HepG2 (cell line): ENCODE results near the gene SEC14L5. TPM values are rescaled to one million over a fixed set of nuclear protein-coding genes. Genes with fewer than 3 reads are reported as not detected.
A peak's percentile ranks its signal among the peaks of the same experiment; 100 is the strongest.

ENCODE experiments used
- ATAC-seq: fragments of 200-7000 bp; cut with Tn5 transposase; 3 replicates; pipeline ENCODE4 v1.9.1; 2020; ENCODE audit warnings: mild to moderate bottlenecking, moderate library complexity
- BruUV-seq: library from RNA; stranded (reverse); fragments of 400-500 nt; replicated peaks from 2 replicates; lab custom pipeline; 2021; lab: Mats Ljungman, UMichigan
- CTCF ChIA-PET: fragments of 300-600 bp; formaldehyde crosslinking; extraction: SDS; loops from one replicate; lab custom pipeline; 2021; ENCODE audit warnings: low total read pairs, inconsistent platforms, low intra/inter-chr PET ratio; lab: Yijun Ruan, JAX
- POLR2A ChIA-PET: fragments of 350-600 bp; sonication (Branson Sonifier 250); formaldehyde crosslinking; loops from one replicate; lab custom pipeline; 2020; ENCODE audit warnings: antibody characterized with exemption, inconsistent platforms; lab: Yijun Ruan, JAX
- DNase-seq: peaks from one replicate; pipeline ENCODE4 v3.0.0-alpha.2; 2015; ENCODE audit warnings: low spot score
- FAIRE-seq: peaks from 3 replicates; lab custom pipeline; 2011; peaks lifted over from hg19 to GRCh38; lab: Jason Lieb, UNC
- H2AFZ ChIP-seq: one replicate; pipeline ENCODE4 v1.6.1; 2011; ENCODE audit warnings: low read length, inconsistent platforms
- H3K27ac ChIP-seq: fragments of 300-600 bp; 3 replicates; pipeline ENCODE4 v1.8.0; 2011; ENCODE audit warnings: mixed run types, mild to moderate bottlenecking, mixed read lengths, low read length, inconsistent platforms; ENCODE audit not compliant: insufficient read depth; ENCODE audit errors: extremely low read length
- H3K27me3 ChIP-seq, 2 experiments: fragments of 200-600 bp in 1 of 2; 2 replicates in 1 of 2; 3 replicates in 1 of 2; pipeline versions ENCODE4 v1.6.0 to v1.8.0; 2011; ENCODE audit warnings: low read length in 2 of 2, mild to moderate bottlenecking in 2 of 2, moderate library complexity in 2 of 2, inconsistent platforms in 1 of 2; ENCODE audit not compliant: insufficient read depth in 2 of 2, control insufficient read depth in 1 of 2
- H3K36me3 ChIP-seq, 2 experiments: fragments of 200-600 bp in 1 of 2; replicated peaks in 1 of 2; 2 replicates in 1 of 2; 3 replicates in 1 of 2; pipeline versions ENCODE4 v1.5.1 to v1.8.0; 2011; ENCODE audit warnings: low read length in 2 of 2, inconsistent platforms in 1 of 2; ENCODE audit not compliant: insufficient read depth in 2 of 2, control insufficient read depth in 1 of 2
- H3K4me1 ChIP-seq: 2 replicates; pipeline ENCODE4 v1.5.1; 2012; ENCODE audit warnings: low read length, inconsistent platforms; ENCODE audit not compliant: insufficient read depth
- H3K4me2 ChIP-seq: 2 replicates; pipeline ENCODE4 v1.6.0; 2011; ENCODE audit warnings: low read depth, low read length, inconsistent platforms
- H3K4me3 ChIP-seq, 3 experiments: fragments of 200-600 bp in 1 of 3; sonication (generic), shearing (Covaris generic) in 1 of 3; replicated peaks in 1 of 3; 2 replicates each; pipeline ENCODE4 v1.5.1; 2011 to 2016; ENCODE audit warnings: low read length in 3 of 3, inconsistent platforms in 2 of 3, low read depth in 2 of 3, mild to moderate bottlenecking in 2 of 3, control low read depth in 1 of 3, mixed read lengths in 1 of 3; ENCODE audit not compliant: insufficient read depth in 1 of 3
- H3K79me2 ChIP-seq: one replicate; pipeline ENCODE4 v1.6.1; 2011; ENCODE audit warnings: low read length, inconsistent platforms; ENCODE audit not compliant: insufficient read depth
- H3K9ac ChIP-seq: 2 replicates; pipeline ENCODE4 v1.6.0; 2011; ENCODE audit warnings: mild to moderate bottlenecking, low read depth, low read length, inconsistent platforms; ENCODE audit not compliant: insufficient read depth
- H3K9me3 ChIP-seq: 2 replicates; pipeline ENCODE4 v1.5.1; 2012; ENCODE audit warnings: mild to moderate bottlenecking, low read length
- H4K20me1 ChIP-seq: 2 replicates; pipeline ENCODE4 v1.6.0; 2011; ENCODE audit warnings: inconsistent platforms, mild to moderate bottlenecking, low read length, moderate library complexity; ENCODE audit not compliant: insufficient read depth
- ARNT ChIP-seq: fragments of 450-650 bp; IDR thresholded peaks from 2 replicates; pipeline ENCODE4 v1.6.1; 2017
- BCL3 ChIP-seq: sonication (generic); formaldehyde crosslinking; IDR thresholded peaks from 2 replicates; pipeline ENCODE4 v1.5.1; 2020; ENCODE audit warnings: mild to moderate bottlenecking, missing genetic modification reagents, moderate library complexity
- KDM5A ChIP-seq: fragments of 200-600 bp; sonication (generic); IDR thresholded peaks from 2 replicates; pipeline ENCODE4 v1.7.0; 2018; ENCODE audit warnings: antibody characterized with exemption, mild to moderate bottlenecking, low read length, borderline replicate concordance
- NRL ChIP-seq: sonication (generic); formaldehyde crosslinking; IDR thresholded peaks from 2 replicates; pipeline ENCODE4 v1.5.0; 2020; ENCODE audit warnings: missing genetic modification reagents, mild to moderate bottlenecking, moderate library complexity, borderline replicate concordance
- POLR2A ChIP-seq, 2 experiments: IDR thresholded peaks; 2 replicates each; pipeline ENCODE4 v1.6.1; 2011; ENCODE audit warnings: low read depth in 2 of 2, low read length in 2 of 2, mild to moderate bottlenecking in 1 of 2, moderate library complexity in 1 of 2; ENCODE audit not compliant: insufficient read depth in 1 of 2
- SRSF4 ChIP-seq: fragments of 200-400 bp; formaldehyde crosslinking; IDR thresholded peaks from one replicate; pipeline ENCODE4 v1.6.1; 2018; ENCODE audit warnings: mild to moderate bottlenecking, low read depth, low read length, moderate library complexity; ENCODE audit not compliant: poor library complexity, severe bottlenecking
- TAF1 ChIP-seq: sonication (generic); formaldehyde crosslinking; IDR thresholded peaks from 2 replicates; pipeline ENCODE4 v1.4.0; 2020; ENCODE audit warnings: missing genetic modification reagents
- TBL1XR1 ChIP-seq: fragments of 150-350 bp; IDR thresholded peaks from 2 replicates; pipeline ENCODE4 v1.6.1; 2014; ENCODE audit warnings: borderline replicate concordance, low read length; ENCODE audit not compliant: partially characterized antibody
- ZFP41 ChIP-seq: sonication (generic); formaldehyde crosslinking; IDR thresholded peaks from 2 replicates; pipeline ENCODE4 v1.4.0; 2020; ENCODE audit warnings: mild to moderate bottlenecking, missing genetic modification reagents, borderline replicate concordance
- ZMYM3 ChIP-seq: sonication (generic); formaldehyde crosslinking; IDR thresholded peaks from 2 replicates; pipeline ENCODE4 v1.5.1; 2020; ENCODE audit warnings: mild to moderate bottlenecking, missing genetic modification reagents
- ZNF10 ChIP-seq: sonication (generic); formaldehyde crosslinking; IDR thresholded peaks from 2 replicates; pipeline ENCODE4 v1.4.0; 2020; ENCODE audit warnings: mild to moderate bottlenecking, low read depth, missing genetic modification reagents, borderline replicate concordance
- ZNF615 ChIP-seq: sonication (generic); formaldehyde crosslinking; IDR thresholded peaks from 2 replicates; pipeline ENCODE4 v1.5.0; 2020; ENCODE audit warnings: mild to moderate bottlenecking, missing genetic modification reagents, borderline replicate concordance
- ZNF619 ChIP-seq: sonication (generic); formaldehyde crosslinking; IDR thresholded peaks from 2 replicates; pipeline ENCODE4 v1.4.0; 2020; ENCODE audit warnings: mild to moderate bottlenecking, missing genetic modification reagents
- ZNF747 ChIP-seq: sonication (generic); formaldehyde crosslinking; IDR thresholded peaks from 2 replicates; pipeline ENCODE4 v1.8.1; 2023; ENCODE audit warnings: missing genetic modification reagents, mild to moderate bottlenecking, borderline replicate concordance
- ZNF749 ChIP-seq: sonication (generic); formaldehyde crosslinking; IDR thresholded peaks from 2 replicates; pipeline ENCODE4 v1.8.0; 2022; ENCODE audit warnings: mild to moderate bottlenecking, missing genetic modification reagents, moderate library complexity, borderline replicate concordance
- ZNF768 ChIP-seq: sonication (generic); formaldehyde crosslinking; IDR thresholded peaks from 2 replicates; pipeline ENCODE4 v1.4.0; 2020; ENCODE audit warnings: missing genetic modification reagents
- ZNF775 ChIP-seq: sonication (generic); formaldehyde crosslinking; IDR thresholded peaks from 2 replicates; pipeline ENCODE4 v1.4.0; 2020; ENCODE audit warnings: missing genetic modification reagents, mild to moderate bottlenecking, moderate library complexity, borderline replicate concordance
- ZSCAN12 ChIP-seq: sonication (generic); formaldehyde crosslinking; IDR thresholded peaks from 2 replicates; pipeline ENCODE4 v1.9.0; 2021; ENCODE audit warnings: mild to moderate bottlenecking, missing genetic modification reagents
- WGBS: methylation state at CpG from one replicate; pipeline ENCODE4 v1.1.6; 2017; ENCODE audit warnings: low lambda C conversion rate; 5-methylcytosine and 5-hydroxymethylcytosine counted together
- in situ Hi-C: cut with HindIII; loops from 2 replicates; pipeline ENCODE4 v1.10.0; 2017; ENCODE audit warnings: low pct_unique_long_range_greater_than_20kb; ENCODE audit not compliant: extremely low pct_ligation_motif_present
- intact Hi-C: fragments of 100-400 bp; cut with micrococcal nuclease; formaldehyde crosslinking; loops from one replicate; pipeline ENCODE4 v1.10.0; 2022; ENCODE audit not compliant: unreplicated experiment
- polyA plus RNA-seq, 8 experiments: library from polyadenylated mRNA; depleted of rRNA in 3 of 8; stranded (reverse) in 7 of 8; unstranded in 1 of 8; fragments of >200 nt; fragmentation: Illumina TruSeq in 4 of 8; extraction: Trizol in 4 of 8; gene quantifications; 2 replicates each; pipeline versions ENCODE4 v1.2.1 to v1.2.3, GENCODE V29; 2011 to 2016; ENCODE audit warnings: low read depth in 4 of 8, missing spikeins in 1 of 8, mixed read lengths in 1 of 8; ENCODE audit not compliant: insufficient read depth in 1 of 8
- total RNA-seq, 5 experiments: library from RNA; depleted of rRNA; stranded (reverse); fragments of >200 nt; fragmentation: Illumina TruSeq; extraction: Trizol; gene quantifications; 2 replicates each; pipeline ENCODE4 v1.2.3, GENCODE V29; 2016; ENCODE audit warnings: low read depth in 1 of 5
- TF ChIP-seq, protein P1 (sequence below): sonication (generic); formaldehyde crosslinking; IDR thresholded peaks from 2 replicates; pipeline ENCODE4 v1.5.1; 2020; ENCODE audit warnings: mild to moderate bottlenecking, missing genetic modification reagents, moderate library complexity
- TF ChIP-seq, protein P2 (sequence below): IDR thresholded peaks from 2 replicates; pipeline ENCODE4 v1.6.1; 2018; ENCODE audit warnings: missing genetic modification reagents

The SEC14L5 gene
- total and polyA plus RNA-seq, 2 of the 13 experiments (the other 11 are each of a cell fraction or from before 2014, with no cell fraction given) = 0.40 to 0.42 TPM

DNA sequence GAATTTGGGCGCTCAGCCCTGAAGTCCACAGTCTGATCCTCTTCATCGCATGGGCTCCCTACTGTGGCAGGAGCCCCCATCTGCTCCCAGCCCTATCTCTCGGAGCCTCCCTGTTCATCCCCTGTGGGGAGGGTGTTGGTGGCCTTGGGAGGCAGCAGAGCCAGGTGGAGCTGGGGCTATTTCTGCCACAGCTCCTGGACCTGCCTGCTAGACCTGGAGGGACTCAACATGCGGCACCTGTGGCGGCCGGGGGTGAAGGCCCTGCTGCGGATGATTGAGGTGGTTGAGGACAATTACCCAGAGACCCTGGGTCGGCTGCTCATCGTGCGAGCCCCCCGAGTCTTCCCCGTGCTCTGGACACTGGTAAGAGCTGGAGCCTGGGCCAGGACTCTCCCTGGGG, 45.1 kb downstream of the SEC14L5 start:
- Histone ChIP-seq H3K27me3 (peaks cover 13 to 55% of the 10 kb centered on the region in 2 experiments; a peak in 4 of 5 replicates), H3K9ac (no peak overlapping the region), H3K36me3 (no peaks in the 10 kb centered on the region), H3K4me2 (no peak overlapping the region), H3K9me3 (no peaks in the 10 kb centered on the region), H3K4me3 (no peak overlapping the region), H3K4me1 (peaks cover 33% of the 10 kb centered on the region), H4K20me1 (no peaks in the 10 kb centered on the region), H2AFZ (no peak overlapping the region), H3K27ac (no peak overlapping the region), H3K79me2 (no peaks in the 10 kb centered on the region)
- intact Hi-C loops (no loop called here), in situ Hi-C loops (no loop called here)
- ChIA-PET CTCF (no interaction called here), POLR2A (interaction anchor here (1.5 kb wide), 1 partner anchor 95 kb away, joined by 5 read pairs; no protein-coding TSS in a partner anchor)
- WGBS = 20% methylated on average over 3 of the region's 12 CpGs
- BruUV-seq = no TSS peak
- ATAC-seq (peak; percentile 47), DNase-seq (no peak), FAIRE-seq (no peak)
- no peak for TF ChIP-seq ZNF10
- TF ChIP-seq ZNF747 = no peak
- TF ChIP-seq, protein P1, sequence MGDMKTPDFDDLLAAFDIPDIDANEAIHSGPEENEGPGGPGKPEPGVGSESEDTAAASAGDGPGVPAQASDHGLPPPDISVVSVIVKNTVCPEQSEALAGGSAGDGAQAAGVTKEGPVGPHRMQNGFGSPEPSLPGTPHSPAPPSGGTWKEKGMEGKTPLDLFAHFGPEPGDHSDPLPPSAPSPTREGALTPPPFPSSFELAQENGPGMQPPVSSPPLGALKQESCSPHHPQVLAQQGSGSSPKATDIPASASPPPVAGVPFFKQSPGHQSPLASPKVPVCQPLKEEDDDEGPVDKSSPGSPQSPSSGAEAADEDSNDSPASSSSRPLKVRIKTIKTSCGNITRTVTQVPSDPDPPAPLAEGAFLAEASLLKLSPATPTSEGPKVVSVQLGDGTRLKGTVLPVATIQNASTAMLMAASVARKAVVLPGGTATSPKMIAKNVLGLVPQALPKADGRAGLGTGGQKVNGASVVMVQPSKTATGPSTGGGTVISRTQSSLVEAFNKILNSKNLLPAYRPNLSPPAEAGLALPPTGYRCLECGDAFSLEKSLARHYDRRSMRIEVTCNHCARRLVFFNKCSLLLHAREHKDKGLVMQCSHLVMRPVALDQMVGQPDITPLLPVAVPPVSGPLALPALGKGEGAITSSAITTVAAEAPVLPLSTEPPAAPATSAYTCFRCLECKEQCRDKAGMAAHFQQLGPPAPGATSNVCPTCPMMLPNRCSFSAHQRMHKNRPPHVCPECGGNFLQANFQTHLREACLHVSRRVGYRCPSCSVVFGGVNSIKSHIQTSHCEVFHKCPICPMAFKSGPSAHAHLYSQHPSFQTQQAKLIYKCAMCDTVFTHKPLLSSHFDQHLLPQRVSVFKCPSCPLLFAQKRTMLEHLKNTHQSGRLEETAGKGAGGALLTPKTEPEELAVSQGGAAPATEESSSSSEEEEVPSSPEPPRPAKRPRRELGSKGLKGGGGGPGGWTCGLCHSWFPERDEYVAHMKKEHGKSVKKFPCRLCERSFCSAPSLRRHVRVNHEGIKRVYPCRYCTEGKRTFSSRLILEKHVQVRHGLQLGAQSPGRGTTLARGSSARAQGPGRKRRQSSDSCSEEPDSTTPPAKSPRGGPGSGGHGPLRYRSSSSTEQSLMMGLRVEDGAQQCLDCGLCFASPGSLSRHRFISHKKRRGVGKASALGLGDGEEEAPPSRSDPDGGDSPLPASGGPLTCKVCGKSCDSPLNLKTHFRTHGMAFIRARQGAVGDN (CRISPR knock-in tag) = peak; percentile 33; the same call in 1 of the 2 replicates
- no peak for TF ChIP-seq ZMYM3
- no peak for TF ChIP-seq TBL1XR1
- TF ChIP-seq BCL3 (CRISPR knock-in tag) = no peak
- 0 out of 2 replicates have a peak, but pooled peaks have one; percentile 33 for TF ChIP-seq NRL (CRISPR knock-in tag)
- TF ChIP-seq ZNF615 (CRISPR knock-in tag) = no peak
- TF ChIP-seq KDM5A = no peak
- TF ChIP-seq SRSF4 = no peak
- no peak for TF ChIP-seq POLR2A (IDR thresholded peaks at IDR 0.05; ENCODE audit: insufficient read depth in 1 of 2, low read depth in 2 of 2, low read length in 2 of 2)
- TF ChIP-seq ZNF775 = no peak
- peak; percentile 26; the same call in 1 of the 2 replicates for TF ChIP-seq TAF1 (CRISPR knock-in tag)
- no peak for TF ChIP-seq ARNT
- TF ChIP-seq ZFP41 (CRISPR knock-in tag) = no peak
- TF ChIP-seq, protein P2, sequence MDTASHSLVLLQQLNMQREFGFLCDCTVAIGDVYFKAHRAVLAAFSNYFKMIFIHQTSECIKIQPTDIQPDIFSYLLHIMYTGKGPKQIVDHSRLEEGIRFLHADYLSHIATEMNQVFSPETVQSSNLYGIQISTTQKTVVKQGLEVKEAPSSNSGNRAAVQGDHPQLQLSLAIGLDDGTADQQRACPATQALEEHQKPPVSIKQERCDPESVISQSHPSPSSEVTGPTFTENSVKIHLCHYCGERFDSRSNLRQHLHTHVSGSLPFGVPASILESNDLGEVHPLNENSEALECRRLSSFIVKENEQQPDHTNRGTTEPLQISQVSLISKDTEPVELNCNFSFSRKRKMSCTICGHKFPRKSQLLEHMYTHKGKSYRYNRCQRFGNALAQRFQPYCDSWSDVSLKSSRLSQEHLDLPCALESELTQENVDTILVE = no peak
- TF ChIP-seq ZNF749 (CRISPR knock-in tag) = no peak
- TF ChIP-seq ZNF768 (CRISPR knock-in tag) = peak; percentile 27; the same call in 1 of the 2 replicates
- no peak for TF ChIP-seq ZNF619 (CRISPR knock-in tag)
- TF ChIP-seq ZSCAN12 (CRISPR knock-in tag) = no peak
